ENCODE data around the gene SDF4. TPM values are rescaled to one million over a fixed set of nuclear protein-coding genes. Genes with fewer than 3 reads are reported as not detected.
A peak's percentile ranks its signal among the peaks of the same experiment; 100 is the strongest.

The SDF4 gene
- total and polyA plus RNA-seq, 2 of the 8 experiments (the other 6 are each of a cell fraction or from before 2014, with no cell fraction given) = 45.5 to 75.6 TPM

DNA sequence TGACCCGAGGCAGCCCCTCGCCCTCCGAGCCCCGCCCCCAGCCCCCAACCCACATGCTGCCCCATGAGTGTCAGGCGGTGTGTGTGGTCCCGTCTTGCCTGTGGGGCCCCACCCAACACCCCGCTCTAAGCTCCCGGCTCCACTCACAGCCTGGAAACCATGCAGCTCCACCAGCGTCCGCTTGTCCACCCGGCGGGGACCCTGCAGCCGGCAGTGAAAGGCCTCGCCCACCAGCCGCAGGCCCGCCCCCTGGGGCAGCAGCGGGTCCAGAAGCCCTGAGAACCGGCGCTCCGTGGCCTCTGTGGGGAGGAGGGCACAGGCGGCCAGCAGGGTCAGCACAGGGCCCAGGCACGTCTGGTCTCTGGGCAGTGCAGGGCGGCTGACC, 12.0 kb upstream of the SDF4 start:
- ChIA-PET POLR2A (ENCODE audit: partially characterized antibody) (interaction anchor here (0.8 kb wide), 1 partner anchor 212 kb away, joined by 3 read pairs; no protein-coding TSS in a partner anchor), CTCF (ENCODE audit: partially characterized antibody) (interaction anchor here (0.8 to 1.1 kb wide), 3 partner anchors 9 to 122 kb away, joined by 3 to 5 read pairs (median 3); no protein-coding TSS in a partner anchor)
- no peaks in the 10 kb centered on the region; the same call in 1 of the 2 replicates for H3K23me2 ChIP-seq (ENCODE audit: low read depth, low read length)
- H3K14ac ChIP-seq (ENCODE audit: insufficient read length) = no peak overlapping the region
- H3K27ac ChIP-seq (ENCODE audit: low read depth, low read length) = no peak overlapping the region
- no peaks in the 10 kb centered on the region for H3K36me3 ChIP-seq (ENCODE audit: control insufficient read depth in 2 of 4, insufficient read depth in 4 of 4, low read length in 3 of 4)
- H2BK15ac ChIP-seq (ENCODE audit: low read length) = no peak overlapping the region
- H3K27me3 ChIP-seq (replicated peaks in 1 of 4; ENCODE audit: control insufficient read depth in 3 of 4, extremely low read depth in 1 of 4, insufficient read depth in 3 of 4, low read length in 3 of 4) = peaks cover 2 to 19% (median 11%) of the 10 kb centered on the region in 4 experiments; a peak in 6 of 7 replicates
- H3K4me1 ChIP-seq (replicated peaks in 1 of 4; ENCODE audit: control insufficient read depth in 3 of 4, insufficient read depth in 4 of 4, low read length in 3 of 4) = peaks cover 0 to 10% (median 1%) of the 10 kb centered on the region in 4 experiments; a peak in 5 of 7 replicates
- no peak overlapping the region for H3K56ac ChIP-seq (replicated peaks; ENCODE audit: insufficient read length, low read depth, low read length)
- no peaks in the 10 kb centered on the region for H3K79me1 ChIP-seq (ENCODE audit: low read depth, low read length)
- H2BK20ac ChIP-seq (ENCODE audit: low read length) = no peak overlapping the region
- no peak overlapping the region for H3K23ac ChIP-seq (ENCODE audit: insufficient read length)
- no peaks in the 10 kb centered on the region; a peak in 1 of 4 replicates for H3K79me2 ChIP-seq (ENCODE audit: control insufficient read depth in 1 of 2, insufficient read depth in 2 of 2, low read length in 2 of 2)
- H2BK5ac ChIP-seq (ENCODE audit: low read depth, low read length) = no peak overlapping the region
- H4K91ac ChIP-seq (replicated peaks; ENCODE audit: insufficient read length, low read length) = no peak overlapping the region
- peak overlapping the region; percentile 25; the same call in 1 of the 2 replicates for H4K8ac ChIP-seq (ENCODE audit: extremely low read depth, insufficient read depth, low read length)
- no peak overlapping the region for H3K18ac ChIP-seq (ENCODE audit: extremely low read depth, low read length)
- H3K9ac ChIP-seq (replicated peaks in 1 of 4; ENCODE audit: extremely low read depth in 1 of 4, low read depth in 3 of 4, low read length in 3 of 4) = no peak overlapping the region
- no peak overlapping the region for H3K4ac ChIP-seq (replicated peaks; ENCODE audit: insufficient read length, low read depth, low read length)
- H4K5ac ChIP-seq (ENCODE audit: insufficient read length, low read depth, low read length) = no peak overlapping the region
- TF ChIP-seq, protein P1, sequence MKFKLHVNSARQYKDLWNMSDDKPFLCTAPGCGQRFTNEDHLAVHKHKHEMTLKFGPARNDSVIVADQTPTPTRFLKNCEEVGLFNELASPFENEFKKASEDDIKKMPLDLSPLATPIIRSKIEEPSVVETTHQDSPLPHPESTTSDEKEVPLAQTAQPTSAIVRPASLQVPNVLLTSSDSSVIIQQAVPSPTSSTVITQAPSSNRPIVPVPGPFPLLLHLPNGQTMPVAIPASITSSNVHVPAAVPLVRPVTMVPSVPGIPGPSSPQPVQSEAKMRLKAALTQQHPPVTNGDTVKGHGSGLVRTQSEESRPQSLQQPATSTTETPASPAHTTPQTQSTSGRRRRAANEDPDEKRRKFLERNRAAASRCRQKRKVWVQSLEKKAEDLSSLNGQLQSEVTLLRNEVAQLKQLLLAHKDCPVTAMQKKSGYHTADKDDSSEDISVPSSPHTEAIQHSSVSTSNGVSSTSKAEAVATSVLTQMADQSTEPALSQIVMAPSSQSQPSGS (IDR thresholded peaks at IDR 0.05; ENCODE audit: low read length) = no peak
- TF ChIP-seq TAF7 (optimal IDR thresholded peaks at IDR 0.05; ENCODE audit: borderline replicate concordance, low read depth, low read length) (no peak), TEAD4 (IDR thresholded peaks at IDR 0.05; ENCODE audit: low read depth, low read length) (no peak), EZH2 (IDR thresholded peaks at IDR 0.05; ENCODE audit: low read depth, low read length, severe bottlenecking) (no peak), EP300 (IDR thresholded peaks at IDR 0.05; ENCODE audit: borderline replicate concordance in 1 of 2, low read depth in 2 of 2, low read length in 2 of 2) (no peak), SUZ12 (IDR thresholded peaks at IDR 0.05; ENCODE audit: low read length) (no peak), SIRT6 (IDR thresholded peaks at IDR 0.05; ENCODE audit: low read length) (no peak), BCL11A (IDR thresholded peaks at IDR 0.05; ENCODE audit: low read depth in 2 of 2, low read length in 2 of 2) (no peak)
- TF ChIP-seq, protein P2, sequence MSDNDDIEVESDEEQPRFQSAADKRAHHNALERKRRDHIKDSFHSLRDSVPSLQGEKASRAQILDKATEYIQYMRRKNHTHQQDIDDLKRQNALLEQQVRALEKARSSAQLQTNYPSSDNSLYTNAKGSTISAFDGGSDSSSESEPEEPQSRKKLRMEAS (IDR thresholded peaks at IDR 0.05) = no peak
- H3K4me2 ChIP-seq (ENCODE audit: insufficient read depth in 1 of 2, low read depth in 2 of 2, low read length in 2 of 2) = no peak overlapping the region
- DNase-seq (ENCODE audit: low read depth in 1 of 2, low spot score in 2 of 2) (no peak), FAIRE-seq (no peak)
- 91% methylated on average over 17 of the region's 23 CpGs; no CpG with 5 or more reads in 1 of the 2 experiments for WGBS, 2 experiments (ENCODE audit: extremely low coverage in 1 of 2, insufficient coverage in 1 of 2, insufficient read length in 1 of 2, insufficient replicate concordance in 2 of 2, low coverage in 1 of 2, low lambda C conversion rate in 2 of 2, missing lambda C conversion rate in 1 of 2)
- peaks cover 4 to 9% of the 10 kb centered on the region in 2 experiments for H4K20me1 ChIP-seq (replicated peaks in 1 of 2; ENCODE audit: control insufficient read depth in 1 of 2, insufficient read depth in 2 of 2, low read length in 2 of 2)
- no peak overlapping the region for H2BK12ac ChIP-seq (ENCODE audit: low read depth, low read length)
- H2AK5ac ChIP-seq (ENCODE audit: low read depth, low read length) = no peak overlapping the region
- H3K9me3 ChIP-seq (ENCODE audit: insufficient read depth in 2 of 2, low read depth in 1 of 2, low read length in 1 of 2) = no peaks in the 10 kb centered on the region
- H2BK120ac ChIP-seq (replicated peaks; ENCODE audit: low read depth, low read length) = no peak overlapping the region
- H2AFZ ChIP-seq (ENCODE audit: low read length) = no peak overlapping the region
- H3K4me3 ChIP-seq (ENCODE audit: extremely low read depth in 1 of 4, insufficient read depth in 2 of 4, low read depth in 3 of 4, low read length in 4 of 4) = no peak overlapping the region

All from H1 (cell line).